NT2/D1 (cell line): ENCODE measurements around the gene TMEM154.

Experiments used
- YY1 ChIP-seq: IDR thresholded peaks from 2 replicates; pipeline ENCODE4 v1.6.1; 2011; ENCODE audit not compliant: insufficient read length, insufficient read depth
- ZNF274 ChIP-seq: IDR thresholded peaks from 2 replicates; pipeline ENCODE4 v1.6.1; 2011; ENCODE audit warnings: mild to moderate bottlenecking, low read depth, low read length

DNA sequence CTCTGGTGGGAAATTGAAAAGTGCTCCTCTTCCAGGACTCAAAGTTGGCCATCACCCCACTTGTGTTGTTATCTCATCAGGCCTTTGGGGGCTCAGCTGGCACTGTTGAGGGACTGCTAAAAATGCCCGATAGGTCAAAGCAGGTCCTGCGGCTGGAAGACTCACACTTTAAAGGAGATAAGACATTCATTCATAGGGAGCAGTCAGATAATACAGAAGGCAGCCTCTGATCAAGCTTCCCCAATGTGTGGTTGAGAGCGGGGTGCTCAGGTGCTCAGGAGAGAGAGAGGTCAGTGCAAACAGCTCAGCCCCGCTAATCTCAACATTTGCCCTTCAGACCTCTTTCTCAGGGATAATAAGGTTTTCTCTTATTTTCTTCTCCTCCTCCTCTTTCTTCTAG, 70.3 kb downstream of the TMEM154 start:
- TF ChIP-seq YY1 (no peak), ZNF274 (no peak)
